K562 (cell line): ENCODE results near the gene PPM1E. TPM values are rescaled to one million over a fixed set of nuclear protein-coding genes. Genes with fewer than 3 reads are reported as not detected.
A peak's percentile ranks its signal among the peaks of the same experiment; 100 is the strongest.

Experiments used
- ATAC-seq: fragments of 200-7000 bp; cut with Tn5 transposase; 3 replicates; pipeline ENCODE4 v1.9.1; 2020; ENCODE audit warnings: moderate library complexity
- BruUV-seq: library from RNA; stranded (reverse); fragments of 400-500 nt; replicated peaks from 2 replicates; lab custom pipeline; 2021; lab: Mats Ljungman, UMichigan
- CTCF ChIA-PET: fragments of 300-600 bp; formaldehyde crosslinking; extraction: SDS; loops from one replicate; lab custom pipeline; 2021; ENCODE audit warnings: low intra/inter-chr PET ratio; lab: Yijun Ruan, JAX
- POLR2A ChIA-PET: fragments of 300-600, 350-650 bp; sonication (Branson Sonifier 250); formaldehyde crosslinking; extraction: SDS; loops from one replicate; lab custom pipeline; 2021; ENCODE audit warnings: antibody characterized with exemption, inconsistent platforms; lab: Yijun Ruan, JAX
- DNase-seq, 4 experiments: peaks; one replicate each; pipeline versions ENCODE4 v3.0.0 to v3.0.0-alpha.2; 2011 to 2018; ENCODE audit warnings: low spot score in 3 of 4, mixed read lengths in 3 of 4; ENCODE audit errors: extremely low read depth in 1 of 4
- FAIRE-seq: peaks from 2 replicates; lab custom pipeline; 2011; peaks lifted over from hg19 to GRCh38; lab: Jason Lieb, UNC
- H2AFZ ChIP-seq: 2 replicates; pipeline ENCODE4 v1.6.0; 2011; ENCODE audit warnings: low read depth, low read length, control low read depth, inconsistent platforms
- H3K27ac ChIP-seq: fragments of 200-600 bp; 3 replicates; pipeline ENCODE4 v1.8.0; 2011; ENCODE audit warnings: low read depth, mild to moderate bottlenecking, control low read depth, inconsistent platforms, low read length, moderate library complexity, mixed read lengths; ENCODE audit errors: extremely low read depth
- H3K27me3 ChIP-seq, 2 experiments: fragments of 300-600 bp in 1 of 2; 2 replicates in 1 of 2; 3 replicates in 1 of 2; pipeline versions ENCODE4 v1.6.0 to v1.8.0; 2011; ENCODE audit warnings: inconsistent platforms in 2 of 2, low read length in 2 of 2, mild to moderate bottlenecking in 1 of 2, mixed read lengths in 1 of 2, moderate library complexity in 1 of 2; ENCODE audit not compliant: control insufficient read depth in 2 of 2, insufficient read depth in 2 of 2
- H3K36me3 ChIP-seq: fragments of 300-600 bp; 3 replicates; pipeline ENCODE4 v1.8.0; 2011; ENCODE audit warnings: mild to moderate bottlenecking, low read length, inconsistent platforms; ENCODE audit not compliant: control insufficient read depth, insufficient read depth
- H3K4me1 ChIP-seq, 2 experiments: fragments of 200-600 bp in 1 of 2; replicated peaks in 1 of 2; 2 replicates in 1 of 2; 3 replicates in 1 of 2; pipeline versions ENCODE4 v1.5.1 to v1.8.0; 2011; ENCODE audit warnings: inconsistent platforms in 2 of 2, low read length in 2 of 2, mild to moderate bottlenecking in 1 of 2, mixed read lengths in 1 of 2, moderate library complexity in 1 of 2; ENCODE audit not compliant: control insufficient read depth in 2 of 2, insufficient read depth in 2 of 2
- H3K4me2 ChIP-seq: 2 replicates; pipeline ENCODE4 v1.6.1; 2011; ENCODE audit warnings: low read length, control low read depth, inconsistent platforms, mixed read lengths; ENCODE audit not compliant: insufficient read depth
- H3K4me3 ChIP-seq: fragments of 200-600 bp; sonication (generic), shearing (Covaris generic); 2 replicates; pipeline ENCODE4 v1.5.1; 2016; ENCODE audit warnings: control low read depth, inconsistent platforms
- H3K79me2 ChIP-seq: fragments of 200-600 bp; 3 replicates; pipeline ENCODE4 v1.8.0; 2011; ENCODE audit warnings: low read length, inconsistent platforms; ENCODE audit not compliant: control insufficient read depth, insufficient read depth
- H3K9ac ChIP-seq, 2 experiments: 2 replicates each; pipeline versions ENCODE4 v1.6.0 to v1.6.1; 2011; ENCODE audit warnings: low read depth in 2 of 2, low read length in 2 of 2, control low read depth in 1 of 2, inconsistent platforms in 1 of 2, mild to moderate bottlenecking in 1 of 2, mixed read lengths in 1 of 2; ENCODE audit not compliant: insufficient read depth in 1 of 2
- H3K9me1 ChIP-seq: one replicate; pipeline ENCODE4 v1.6.0; 2011; ENCODE audit warnings: inconsistent platforms, mild to moderate bottlenecking, low read length, moderate library complexity; ENCODE audit not compliant: control insufficient read depth, insufficient read depth
- H3K9me3 ChIP-seq: replicated peaks from 2 replicates; pipeline ENCODE4 v1.5.1; 2011; ENCODE audit warnings: low read depth, low read length, inconsistent platforms; ENCODE audit not compliant: control insufficient read depth, insufficient read depth
- H4K20me1 ChIP-seq: replicated peaks from 2 replicates; pipeline ENCODE4 v1.6.1; 2011; ENCODE audit warnings: low read length, inconsistent platforms, mixed read lengths; ENCODE audit not compliant: control insufficient read depth, insufficient read depth
- NFIC ChIP-seq: fragments of 450-650 bp; IDR thresholded peaks from 2 replicates; pipeline ENCODE4 v1.6.1; 2017; ENCODE audit warnings: mild to moderate bottlenecking, inconsistent platforms
- ZNF280A ChIP-seq: fragments of 450-650 bp; IDR thresholded peaks from 2 replicates; pipeline ENCODE4 v1.6.1; 2018; ENCODE audit warnings: mild to moderate bottlenecking, low read depth; ENCODE audit not compliant: partially characterized antibody
- in situ Hi-C: fragments of 300-500 bp; cut with MboI; formaldehyde crosslinking; loops from 4 replicates; pipeline ENCODE4 v1.15.0; 2018; ENCODE audit warnings: inconsistent platforms, mixed read lengths
- intact Hi-C: fragments of 100-400 bp; cut with micrococcal nuclease; formaldehyde crosslinking; loops from 2 replicates; pipeline ENCODE4 v1.14.2; 2022
- polyA plus RNA-seq, 8 experiments: library from polyadenylated mRNA; depleted of rRNA in 4 of 8; stranded (reverse) in 5 of 8; unstranded in 3 of 8; fragments of >200 nt; fragmentation: Nextera tagmentation in 2 of 8; fragmentation: Illumina TruSeq in 1 of 8; extraction: Ambion mirVana in 2 of 8; extraction: Trizol in 1 of 8; gene quantifications; 2 replicates each; pipeline versions ENCODE4 v1.2.1 to v1.2.3, GENCODE V29; 2011 to 2014; ENCODE audit warnings: inconsistent platforms in 1 of 8, missing spikeins in 1 of 8
- total RNA-seq, 7 experiments: library from RNA; depleted of rRNA in 6 of 7; stranded (reverse); fragments of >200 nt in 6 of 7; fragmentation: Illumina TruSeq in 2 of 7; extraction: Trizol in 2 of 7; gene quantifications; 2 replicates each; pipeline versions ENCODE4 v1.2.1 to v1.2.3, GENCODE V29; 2011 to 2021; ENCODE audit warnings: low replicate concordance in 1 of 7
- TF ChIP-seq, protein P1 (sequence below), 3 experiments: fragments of 200-800 bp in 1 of 3; fragments of 250-450 bp in 1 of 3; fragments of 450-650 bp in 1 of 3; sonication (Bioruptor Pico) in 1 of 3; sonication (Bioruptor generic) in 1 of 3; formaldehyde crosslinking in 1 of 3; IDR thresholded peaks; 2 replicates each; pipeline versions ENCODE4 v1.6.1 to v1.8.0; 2016 to 2022; ENCODE audit warnings: mild to moderate bottlenecking in 2 of 3, missing genetic modification characterization in 2 of 3, missing compliant biosample characterization in 1 of 3, moderate library complexity in 1 of 3

PPM1E gene
- total and polyA plus RNA-seq, 9 of the 15 experiments (the other 6 are each of a cell fraction or from before 2014, with no cell fraction given): 1.0 to 5.7 (median 4.7) TPM

GRCh38 chr17:58960068-58960467 is 204.4 kb downstream of the PPM1E start:
- Histone ChIP-seq H3K9me3 (no peaks in the 10 kb centered on the region), H3K4me2 (no peak overlapping the region), H3K36me3 (no peaks in the 10 kb centered on the region), H3K9ac (no peak overlapping the region), H4K20me1 (no peaks in the 10 kb centered on the region), H2AFZ (no peak overlapping the region), H3K27me3 (no peaks in the 10 kb centered on the region), H3K4me1 (no peaks in the 10 kb centered on the region), H3K79me2 (no peaks in the 10 kb centered on the region), H3K27ac (no peak overlapping the region), H3K4me3 (no peak overlapping the region), H3K9me1 (no peaks in the 10 kb centered on the region)
- intact Hi-C loops (no loop called here), in situ Hi-C loops (no loop called here)
- CTCF ChIA-PET: no interaction called here
- POLR2A ChIA-PET: no interaction called here
- BruUV-seq: no TSS peak
- ATAC-seq (no peak), FAIRE-seq (peak; percentile 79), DNase-seq (peak in 2 of 4 experiments; percentile 8 to 36)
- TF ChIP-seq NFIC (peak; percentile 76), ZNF280A (no peak)
- TF ChIP-seq, protein P1, sequence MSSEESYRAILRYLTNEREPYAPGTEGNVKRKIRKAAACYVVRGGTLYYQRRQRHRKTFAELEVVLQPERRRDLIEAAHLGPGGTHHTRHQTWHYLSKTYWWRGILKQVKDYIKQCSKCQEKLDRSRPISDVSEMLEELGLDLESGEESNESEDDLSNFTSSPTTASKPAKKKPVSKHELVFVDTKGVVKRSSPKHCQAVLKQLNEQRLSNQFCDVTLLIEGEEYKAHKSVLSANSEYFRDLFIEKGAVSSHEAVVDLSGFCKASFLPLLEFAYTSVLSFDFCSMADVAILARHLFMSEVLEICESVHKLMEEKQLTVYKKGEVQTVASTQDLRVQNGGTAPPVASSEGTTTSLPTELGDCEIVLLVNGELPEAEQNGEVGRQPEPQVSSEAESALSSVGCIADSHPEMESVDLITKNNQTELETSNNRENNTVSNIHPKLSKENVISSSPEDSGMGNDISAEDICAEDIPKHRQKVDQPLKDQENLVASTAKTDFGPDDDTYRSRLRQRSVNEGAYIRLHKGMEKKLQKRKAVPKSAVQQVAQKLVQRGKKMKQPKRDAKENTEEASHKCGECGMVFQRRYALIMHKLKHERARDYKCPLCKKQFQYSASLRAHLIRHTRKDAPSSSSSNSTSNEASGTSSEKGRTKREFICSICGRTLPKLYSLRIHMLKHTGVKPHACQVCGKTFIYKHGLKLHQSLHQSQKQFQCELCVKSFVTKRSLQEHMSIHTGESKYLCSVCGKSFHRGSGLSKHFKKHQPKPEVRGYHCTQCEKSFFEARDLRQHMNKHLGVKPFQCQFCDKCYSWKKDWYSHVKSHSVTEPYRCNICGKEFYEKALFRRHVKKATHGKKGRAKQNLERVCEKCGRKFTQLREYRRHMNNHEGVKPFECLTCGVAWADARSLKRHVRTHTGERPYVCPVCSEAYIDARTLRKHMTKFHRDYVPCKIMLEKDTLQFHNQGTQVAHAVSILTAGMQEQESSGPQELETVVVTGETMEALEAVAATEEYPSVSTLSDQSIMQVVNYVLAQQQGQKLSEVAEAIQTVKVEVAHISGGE (CRISPR knock-in tag; IDR thresholded peaks at IDR 0.05): peak in 1 of 3 experiments; percentile 49; a peak in 1 of 6 replicates
